HL-60 (cell line): ENCODE measurements around the gene MILR1.

Source experiments
- DNase-seq, 2 experiments: peaks; one replicate each; pipeline ENCODE4 v3.0.0-alpha.2; 2010 to 2020; ENCODE audit warnings: low read depth in 1 of 2, low spot score in 1 of 2
- H3K27ac ChIP-seq: fragments of 250-450 bp; sonication (Bioruptor Pico); replicated peaks from 2 replicates; pipeline ENCODE4 v1.5.1; 2020; ENCODE audit warnings: mild to moderate bottlenecking, moderate library complexity
- H3K27me3 ChIP-seq: fragments of 250-450 bp; sonication (Bioruptor Pico); 2 replicates; pipeline ENCODE4 v1.5.1; 2021; ENCODE audit warnings: mild to moderate bottlenecking, moderate library complexity; ENCODE audit not compliant: insufficient read depth, poor library complexity, severe bottlenecking
- H3K4me3 ChIP-seq: replicated peaks from 2 replicates; pipeline ENCODE4 v1.5.1; 2011; ENCODE audit warnings: mild to moderate bottlenecking, control low read depth, low read length; ENCODE audit not compliant: insufficient read depth
- GABPA ChIP-seq: IDR thresholded peaks from 2 replicates; pipeline ENCODE4 v1.6.1; 2012; ENCODE audit warnings: low read depth
- POLR2AphosphoS5 ChIP-seq: IDR thresholded peaks from 2 replicates; pipeline ENCODE4 v1.6.1; 2012; ENCODE audit warnings: low read depth
- SPI1 ChIP-seq: IDR thresholded peaks from 2 replicates; pipeline ENCODE4 v1.6.1; 2012; ENCODE audit warnings: low read depth, mild to moderate bottlenecking, borderline replicate concordance
- long read RNA-seq: library from polyadenylated mRNA; unstranded; transcript quantifications from one replicate; pipeline ENCODE4 v2.0.0, GENCODE V29; 2020
- TF ChIP-seq, protein P1 (sequence below): IDR thresholded peaks from one replicate; pipeline ENCODE4 v1.5.1; 2011; ENCODE audit warnings: low read length, control low read depth, inconsistent platforms; ENCODE audit not compliant: insufficient read depth
- TF ChIP-seq, protein P2 (sequence below): IDR thresholded peaks from 2 replicates; pipeline ENCODE4 v1.6.1; 2012; ENCODE audit warnings: low read depth; ENCODE audit not compliant: insufficient replicate concordance

MILR1 gene
- long read RNA-seq, partial matches to known transcripts = 0 of 1 reads
- long read RNA-seq, other reads (novel, unspliced or antisense) = 1 of 1 reads

- DNase-seq = peak; percentile 97 to 99
- H3K27ac ChIP-seq = peak within 1 kb of the TSS; percentile 88
- TF ChIP-seq, protein P1, sequence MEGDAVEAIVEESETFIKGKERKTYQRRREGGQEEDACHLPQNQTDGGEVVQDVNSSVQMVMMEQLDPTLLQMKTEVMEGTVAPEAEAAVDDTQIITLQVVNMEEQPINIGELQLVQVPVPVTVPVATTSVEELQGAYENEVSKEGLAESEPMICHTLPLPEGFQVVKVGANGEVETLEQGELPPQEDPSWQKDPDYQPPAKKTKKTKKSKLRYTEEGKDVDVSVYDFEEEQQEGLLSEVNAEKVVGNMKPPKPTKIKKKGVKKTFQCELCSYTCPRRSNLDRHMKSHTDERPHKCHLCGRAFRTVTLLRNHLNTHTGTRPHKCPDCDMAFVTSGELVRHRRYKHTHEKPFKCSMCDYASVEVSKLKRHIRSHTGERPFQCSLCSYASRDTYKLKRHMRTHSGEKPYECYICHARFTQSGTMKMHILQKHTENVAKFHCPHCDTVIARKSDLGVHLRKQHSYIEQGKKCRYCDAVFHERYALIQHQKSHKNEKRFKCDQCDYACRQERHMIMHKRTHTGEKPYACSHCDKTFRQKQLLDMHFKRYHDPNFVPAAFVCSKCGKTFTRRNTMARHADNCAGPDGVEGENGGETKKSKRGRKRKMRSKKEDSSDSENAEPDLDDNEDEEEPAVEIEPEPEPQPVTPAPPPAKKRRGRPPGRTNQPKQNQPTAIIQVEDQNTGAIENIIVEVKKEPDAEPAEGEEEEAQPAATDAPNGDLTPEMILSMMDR = no peak
- TF ChIP-seq, protein P2, sequence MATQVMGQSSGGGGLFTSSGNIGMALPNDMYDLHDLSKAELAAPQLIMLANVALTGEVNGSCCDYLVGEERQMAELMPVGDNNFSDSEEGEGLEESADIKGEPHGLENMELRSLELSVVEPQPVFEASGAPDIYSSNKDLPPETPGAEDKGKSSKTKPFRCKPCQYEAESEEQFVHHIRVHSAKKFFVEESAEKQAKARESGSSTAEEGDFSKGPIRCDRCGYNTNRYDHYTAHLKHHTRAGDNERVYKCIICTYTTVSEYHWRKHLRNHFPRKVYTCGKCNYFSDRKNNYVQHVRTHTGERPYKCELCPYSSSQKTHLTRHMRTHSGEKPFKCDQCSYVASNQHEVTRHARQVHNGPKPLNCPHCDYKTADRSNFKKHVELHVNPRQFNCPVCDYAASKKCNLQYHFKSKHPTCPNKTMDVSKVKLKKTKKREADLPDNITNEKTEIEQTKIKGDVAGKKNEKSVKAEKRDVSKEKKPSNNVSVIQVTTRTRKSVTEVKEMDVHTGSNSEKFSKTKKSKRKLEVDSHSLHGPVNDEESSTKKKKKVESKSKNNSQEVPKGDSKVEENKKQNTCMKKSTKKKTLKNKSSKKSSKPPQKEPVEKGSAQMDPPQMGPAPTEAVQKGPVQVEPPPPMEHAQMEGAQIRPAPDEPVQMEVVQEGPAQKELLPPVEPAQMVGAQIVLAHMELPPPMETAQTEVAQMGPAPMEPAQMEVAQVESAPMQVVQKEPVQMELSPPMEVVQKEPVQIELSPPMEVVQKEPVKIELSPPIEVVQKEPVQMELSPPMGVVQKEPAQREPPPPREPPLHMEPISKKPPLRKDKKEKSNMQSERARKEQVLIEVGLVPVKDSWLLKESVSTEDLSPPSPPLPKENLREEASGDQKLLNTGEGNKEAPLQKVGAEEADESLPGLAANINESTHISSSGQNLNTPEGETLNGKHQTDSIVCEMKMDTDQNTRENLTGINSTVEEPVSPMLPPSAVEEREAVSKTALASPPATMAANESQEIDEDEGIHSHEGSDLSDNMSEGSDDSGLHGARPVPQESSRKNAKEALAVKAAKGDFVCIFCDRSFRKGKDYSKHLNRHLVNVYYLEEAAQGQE = no peak
- TF ChIP-seq SPI1 = peak; percentile 86
- TF ChIP-seq GABPA = no peak; the same call in 1 of the 2 replicates
- peak; percentile 52 for TF ChIP-seq POLR2AphosphoS5
Measured at GRCh38 chr17:64448665-64449512, at the start of gene MILR1. Gene MILR1 (plus strand): TSS chr17:64449115. CDS start chr17:64449169, 54 bp downstream.

DNA sequence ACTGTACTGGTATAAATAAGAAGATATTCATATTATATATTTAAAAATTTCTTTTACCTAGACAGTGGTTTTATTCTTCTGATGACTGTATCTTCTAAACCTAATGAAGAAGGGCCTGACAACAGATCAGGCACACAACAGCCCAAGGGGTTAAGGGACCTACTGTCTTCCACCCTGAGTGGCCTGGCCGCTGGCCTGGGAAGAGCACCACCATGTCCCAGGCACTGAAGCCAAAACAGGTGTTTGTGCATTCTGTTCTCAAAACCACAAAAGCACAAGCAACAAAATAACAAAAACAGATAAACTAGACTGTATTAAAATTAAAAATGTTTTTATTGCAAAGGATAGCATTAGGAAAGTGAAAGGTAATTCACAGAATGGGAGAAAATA, 49.2 kb upstream of the MILR1 start:
- Histone ChIP-seq H3K4me3 (no peak overlapping the region), H3K27ac (no peak overlapping the region), H3K27me3 (no peaks in the 10 kb centered on the region)
- DNase-seq = no peak
- no peak for TF ChIP-seq POLR2AphosphoS5
- TF ChIP-seq, protein P1 = no peak
- TF ChIP-seq, protein P2 = no peak

More at GRCh38 chr17:64448665-64449512, at the start of gene MILR1:
- H3K4me3 ChIP-seq = peak within 1 kb of the TSS; percentile 20
- no peaks in the 10 kb centered on the region for H3K27me3 ChIP-seq

GRCh38 chr17:64400642-64401041, 48.3 kb upstream of the MILR1 start:
- no peak for DNase-seq
- TF ChIP-seq GABPA (no peak), SPI1 (no peak), POLR2AphosphoS5 (no peak)
- TF ChIP-seq, protein P2 = no peak
- TF ChIP-seq, protein P1 = no peak
- no peak overlapping the region for H3K27ac ChIP-seq
- H3K27me3 ChIP-seq = no peaks in the 10 kb centered on the region
- H3K4me3 ChIP-seq = no peak overlapping the region
